NCI-H2171 treated with DMSO at 0.1 percent for 48 hours (cell line): Measurements from ENCODE around the gene ADGRB3.
"Not testable (repeated sequence)": the region's sequence is repeated elsewhere in the genome, so short reads cannot be mapped to it uniquely, and the experiment has no call there.

Experiments
- DNase-seq: peaks from one replicate; lab custom pipeline; 2025; lab: John Stamatoyannopoulos, UW

The ADGRB3 gene

DNA sequence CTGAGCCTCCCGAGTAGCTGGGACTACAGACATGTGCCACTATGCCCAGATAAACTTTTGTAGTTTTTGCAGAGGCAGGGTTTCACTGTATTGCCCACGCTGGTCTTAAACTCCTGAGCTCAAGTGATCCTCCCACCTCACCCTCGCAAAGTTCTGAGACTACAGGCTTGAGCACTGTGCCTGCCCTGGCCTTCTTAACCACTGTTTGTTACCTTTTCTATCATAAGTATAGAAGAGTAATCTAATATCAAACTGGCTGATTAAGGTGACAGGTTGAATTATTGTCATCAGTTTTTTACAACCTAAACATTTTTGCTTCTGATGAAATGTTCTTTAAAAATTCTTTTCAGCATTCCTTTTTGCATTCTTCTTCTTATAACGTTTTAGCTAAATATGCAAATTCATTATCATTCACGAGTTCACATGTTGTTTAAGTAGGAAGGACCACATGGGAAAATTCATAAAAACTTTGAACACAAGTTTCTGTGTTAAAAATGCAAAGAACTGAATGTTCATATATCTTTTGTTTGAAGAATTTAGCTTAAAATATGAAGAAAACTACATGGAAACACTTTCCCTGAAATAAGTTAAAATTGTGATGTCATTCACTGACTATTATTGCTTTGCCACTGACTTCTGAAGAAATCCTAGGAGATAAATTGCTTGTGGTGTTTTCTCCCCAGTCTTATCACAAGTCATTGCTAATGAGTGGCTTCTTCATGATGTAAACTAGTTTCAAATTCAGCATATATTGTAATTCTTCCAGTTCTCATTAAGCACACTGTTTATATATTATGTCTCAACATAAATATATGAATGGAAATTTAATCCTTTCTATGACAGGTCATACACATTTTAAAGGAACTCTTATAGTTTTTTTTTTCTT is 106.7 kb downstream of the ADGRB3 start:
- DNase-seq = peak; percentile 40

DNA sequence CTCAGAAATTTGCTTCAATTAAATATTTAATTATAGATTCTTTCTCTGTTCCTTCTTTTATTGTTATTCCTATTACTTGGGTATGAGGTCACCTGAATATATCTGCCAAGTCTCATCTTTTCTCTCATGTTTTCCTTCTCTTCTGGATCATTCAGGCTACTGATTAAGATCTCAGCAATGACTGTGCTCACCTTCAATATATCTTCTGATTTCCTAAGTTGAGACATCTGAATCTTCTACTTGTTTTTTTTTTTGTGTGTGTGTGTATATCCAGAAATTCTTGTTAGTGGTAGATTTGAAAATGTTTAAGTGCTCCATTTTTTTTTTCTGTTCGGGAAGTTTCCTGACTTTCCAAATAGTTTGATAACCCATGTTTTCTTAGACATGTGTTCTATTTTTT is 108.0 kb downstream of the ADGRB3 start:
- DNase-seq = no peak

DNA sequence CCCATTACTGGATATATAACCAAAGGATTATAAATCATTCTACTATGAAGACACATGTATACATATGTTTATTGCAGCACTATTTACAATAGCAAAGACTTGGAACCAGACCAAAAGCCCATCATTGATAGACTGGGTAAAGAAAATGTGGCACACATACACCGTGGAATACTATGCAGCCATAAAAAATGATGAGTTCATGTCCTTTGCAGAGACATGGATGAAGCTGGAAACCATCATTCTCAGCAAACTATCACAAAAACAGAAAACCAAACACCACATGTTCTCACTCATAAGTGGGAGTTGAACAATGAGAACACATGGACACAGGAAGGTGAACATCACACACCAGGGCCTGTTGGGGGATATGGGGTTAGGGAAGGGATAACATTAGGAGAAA is 109.3 kb downstream of the ADGRB3 start:
- not testable (repeated sequence) for DNase-seq

DNA sequence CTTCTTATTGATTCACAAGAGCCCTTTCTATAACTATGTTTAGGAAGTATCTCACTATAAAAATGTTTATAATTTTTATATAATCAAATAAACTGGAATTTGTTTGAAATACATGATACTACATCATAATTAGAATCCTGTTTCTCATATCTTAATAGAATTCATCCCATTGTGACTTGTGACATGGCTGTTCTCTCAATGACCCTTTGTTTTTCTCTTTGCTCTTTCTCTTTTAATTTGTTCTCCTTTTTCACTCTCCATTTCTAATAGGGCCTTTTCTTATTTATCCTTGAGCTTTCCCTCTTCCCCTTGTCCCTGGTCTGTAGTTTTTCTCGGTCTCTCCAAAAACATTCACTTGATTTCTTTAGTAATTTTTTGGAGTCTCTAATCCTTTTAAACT is 111.3 kb downstream of the ADGRB3 start:
- DNase-seq = no peak

DNA sequence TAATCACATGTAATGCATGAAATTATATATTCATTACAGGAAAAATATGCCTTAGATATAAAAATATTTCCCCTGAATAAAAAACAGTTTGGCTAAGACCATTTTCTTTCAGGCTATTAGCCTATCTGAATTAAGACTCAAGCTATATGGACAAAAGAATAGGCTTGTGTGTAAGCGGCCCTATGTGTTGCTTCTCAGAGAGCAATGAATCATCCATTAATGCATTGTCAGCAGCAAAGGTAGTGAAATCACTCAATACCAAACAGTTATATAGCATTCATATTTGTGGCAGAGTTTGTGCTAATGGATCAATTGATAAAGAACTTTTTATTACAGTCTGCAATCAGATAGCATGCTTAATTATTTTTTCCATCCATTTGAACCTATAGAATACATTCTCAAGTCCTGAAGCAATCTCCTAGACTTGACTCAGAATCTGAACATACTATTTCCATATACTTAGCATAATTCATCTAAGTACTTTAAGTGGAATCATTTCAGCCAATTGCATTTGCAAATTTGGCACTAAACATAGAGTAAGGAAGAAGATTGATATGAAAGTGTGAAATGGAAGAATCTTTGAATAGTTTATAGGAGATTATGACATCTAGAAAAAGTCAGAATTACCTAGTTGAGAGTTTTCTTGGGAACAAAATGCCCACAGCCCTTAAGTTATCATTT is 112.2 kb downstream of the ADGRB3 start:
- DNase-seq = no peak

DNA sequence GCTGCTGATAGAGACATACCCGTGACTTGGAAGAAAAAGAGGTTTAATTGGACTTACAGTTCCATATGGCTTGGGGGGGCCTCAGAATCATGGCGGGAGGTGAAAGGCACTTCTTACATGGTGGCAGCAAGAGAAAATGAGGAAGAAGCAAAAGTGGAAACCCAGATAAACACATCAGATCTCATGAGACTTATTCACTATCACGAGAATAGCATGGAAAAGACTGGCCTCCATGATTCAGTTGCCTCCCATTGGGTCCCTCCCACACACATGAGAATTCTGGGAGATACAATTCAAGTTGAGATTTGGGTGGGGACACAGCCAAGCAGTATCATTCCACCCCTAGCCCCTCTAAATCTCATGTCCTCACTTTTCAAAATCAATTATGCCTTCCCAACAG is 112.8 kb downstream of the ADGRB3 start:
- not testable (repeated sequence) for DNase-seq

DNA sequence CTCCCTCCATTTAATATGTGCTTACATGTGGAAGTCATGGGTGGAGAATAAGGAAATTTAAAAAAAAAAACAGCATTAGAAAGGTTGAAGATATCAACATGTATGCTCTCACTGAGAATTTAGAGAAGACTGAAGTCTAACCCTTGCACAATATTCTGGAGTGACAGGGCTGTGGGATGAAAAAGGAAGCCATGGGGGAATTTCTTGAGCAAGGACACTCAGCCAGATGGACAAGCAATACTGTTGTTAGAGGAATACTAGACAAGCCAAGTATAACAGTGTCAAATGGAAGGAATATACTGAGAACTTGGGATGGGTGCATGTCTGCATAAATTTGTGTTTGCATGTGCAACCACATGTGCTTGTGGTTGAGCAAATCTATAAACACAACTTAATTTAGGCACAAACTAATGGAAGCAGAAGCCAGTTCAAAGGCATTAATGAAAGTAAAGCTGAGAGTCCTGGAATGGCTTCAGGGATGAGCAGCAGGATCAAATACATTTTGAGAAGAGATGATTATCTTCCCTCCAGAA is 119.7 kb downstream of the ADGRB3 start:
- no peak for DNase-seq

DNA sequence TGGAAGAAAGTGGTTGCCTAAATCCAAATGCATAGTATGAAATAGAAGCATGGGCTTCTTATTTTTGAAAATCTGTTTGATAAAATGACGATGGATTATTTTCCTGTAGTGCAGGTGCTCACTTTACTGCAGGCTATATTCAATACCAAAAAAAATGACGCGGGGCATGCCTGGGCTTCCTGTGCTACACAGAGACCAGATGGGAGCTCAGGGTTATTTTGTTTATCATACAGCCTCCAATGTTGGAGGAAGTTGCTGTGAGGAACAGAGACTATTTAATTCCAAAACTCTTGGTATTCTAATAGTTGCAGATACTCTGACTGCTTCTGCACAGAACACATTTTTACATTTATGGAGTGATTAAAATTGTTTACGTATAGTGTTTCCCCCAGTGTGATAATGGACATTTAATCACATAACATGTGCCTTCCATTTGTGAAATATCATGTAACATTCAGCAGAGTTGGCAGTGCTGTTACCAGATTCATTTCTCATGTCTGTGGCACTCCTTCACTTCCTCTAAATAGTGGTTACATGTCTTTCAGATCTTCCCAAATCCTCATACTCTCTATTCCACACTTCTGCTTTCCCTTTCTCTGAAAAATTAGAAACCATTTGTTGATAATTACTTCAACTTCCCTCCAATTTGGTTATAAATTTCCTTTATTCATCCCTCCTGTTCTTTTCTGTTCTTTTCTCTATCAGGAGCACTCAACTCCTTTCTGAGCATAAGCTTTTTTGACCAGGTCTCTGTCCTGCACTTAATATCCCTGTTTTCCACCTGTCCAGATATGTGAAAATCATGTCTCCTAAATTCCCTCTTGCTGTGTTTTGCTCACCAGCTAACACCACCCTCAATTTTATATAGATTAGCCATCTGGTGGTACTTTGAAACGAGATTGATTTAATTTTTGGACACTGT is 121.6 kb downstream of the ADGRB3 start:
- DNase-seq = peak; percentile 95

DNA sequence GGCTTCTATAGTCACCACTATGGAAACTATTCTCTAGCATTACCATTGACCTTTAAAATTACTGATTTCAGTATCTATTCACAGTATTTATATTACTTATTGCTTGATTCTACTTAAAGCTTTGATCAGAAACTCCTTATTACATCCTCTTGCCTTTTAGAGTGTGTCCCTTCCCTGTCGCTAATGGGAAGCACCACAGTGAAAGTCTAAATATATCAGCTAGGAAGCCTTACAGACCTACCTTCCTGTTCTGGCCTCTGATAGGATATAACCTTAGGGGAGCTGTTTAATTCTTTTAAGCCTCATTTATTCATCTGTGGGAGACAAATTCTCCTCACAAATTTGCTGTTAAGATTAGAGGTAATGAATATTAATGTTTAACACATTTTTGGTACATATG is 122.7 kb downstream of the ADGRB3 start:
- DNase-seq = no peak

DNA sequence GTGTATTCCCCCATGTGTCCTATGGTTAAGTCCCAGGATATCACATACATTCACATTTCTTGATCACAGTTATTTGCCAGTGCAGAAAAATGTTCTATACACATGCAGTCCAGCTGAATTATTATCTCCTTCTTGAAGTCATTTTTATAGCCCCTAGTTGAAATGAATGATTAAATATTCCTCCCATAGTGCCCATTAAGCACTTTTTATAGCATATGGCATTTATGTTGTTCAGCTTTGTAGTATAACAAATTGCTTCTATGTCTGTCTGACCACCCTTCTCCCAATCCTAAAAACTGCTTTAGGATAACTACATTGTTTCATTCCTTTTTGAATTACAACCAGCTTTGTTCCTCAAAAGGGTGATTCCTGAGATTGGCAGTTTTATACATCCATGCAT is 123.5 kb downstream of the ADGRB3 start:
- DNase-seq = no peak

DNA sequence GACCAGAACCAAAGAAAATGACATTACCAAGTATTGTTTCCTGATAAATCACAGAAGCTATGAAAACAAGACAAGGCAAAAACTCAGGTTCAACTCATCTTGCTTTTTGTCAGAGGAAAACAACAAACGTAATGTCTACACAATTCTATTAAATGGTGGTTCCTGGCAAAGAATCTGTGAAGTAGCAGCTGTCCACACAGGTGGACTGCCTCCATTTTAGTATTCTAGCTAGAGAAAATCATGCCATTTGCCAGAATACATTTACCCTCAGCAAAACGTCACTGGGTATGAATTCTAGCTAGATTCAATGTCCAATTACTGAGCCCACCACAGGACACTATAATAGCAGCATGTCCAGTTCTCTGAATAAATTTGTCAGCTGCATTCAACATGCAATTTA is 125.4 kb downstream of the ADGRB3 start:
- DNase-seq = peak; percentile 10

DNA sequence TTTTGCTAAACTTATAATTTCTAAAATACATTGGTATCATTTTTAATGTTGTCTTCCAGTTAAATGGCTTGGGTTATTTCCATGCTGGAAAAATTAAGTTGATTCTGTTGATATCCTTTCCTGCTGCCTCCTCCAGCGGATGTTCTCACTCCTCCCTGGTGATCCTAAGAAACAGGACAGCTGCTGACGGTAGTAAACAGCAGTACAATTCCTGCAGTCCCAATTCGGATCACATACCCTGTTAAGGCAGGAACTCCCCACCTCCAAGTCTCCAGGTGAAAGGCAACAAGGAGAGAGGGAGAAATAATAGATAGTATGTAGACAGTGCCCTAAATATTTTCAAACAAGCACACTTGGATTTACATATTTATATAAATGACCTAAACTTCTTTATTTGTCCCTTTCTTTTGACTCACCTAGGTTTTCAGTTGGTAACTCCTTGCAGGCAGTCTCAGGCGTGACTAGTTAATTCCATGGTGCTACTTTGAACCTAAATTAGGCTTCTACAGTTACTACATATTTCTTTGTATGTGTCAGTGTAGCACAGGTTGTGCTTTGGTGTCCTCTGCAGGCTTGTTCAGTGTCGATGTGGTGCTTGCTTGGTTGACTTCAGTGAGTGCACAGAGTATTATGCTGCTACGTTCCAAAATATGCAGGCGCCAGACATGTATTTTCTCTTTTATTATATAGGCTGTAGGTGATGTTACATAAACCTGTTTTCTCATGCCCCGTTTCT is 126.0 kb downstream of the ADGRB3 start:
- peak; percentile 28 for DNase-seq

DNA sequence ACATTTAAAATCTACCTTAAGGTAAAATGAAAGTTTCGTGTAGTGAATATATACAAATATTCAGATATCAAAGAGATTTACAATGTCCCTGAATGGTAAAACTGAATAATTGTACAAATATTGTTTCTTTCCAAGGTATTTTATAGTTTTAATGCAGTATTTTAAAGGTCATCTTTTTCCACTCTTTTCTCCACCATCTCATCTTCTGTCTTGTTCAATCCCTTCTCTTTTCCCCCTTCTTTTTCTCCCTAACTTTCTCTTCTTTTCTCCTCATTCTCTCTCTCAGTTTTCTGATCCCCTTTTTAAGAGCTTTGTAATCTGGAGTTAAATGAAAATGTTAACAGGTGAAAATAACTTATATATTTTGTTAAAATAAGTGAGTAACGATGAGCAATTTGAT is 126.9 kb downstream of the ADGRB3 start:
- DNase-seq = no peak

DNA sequence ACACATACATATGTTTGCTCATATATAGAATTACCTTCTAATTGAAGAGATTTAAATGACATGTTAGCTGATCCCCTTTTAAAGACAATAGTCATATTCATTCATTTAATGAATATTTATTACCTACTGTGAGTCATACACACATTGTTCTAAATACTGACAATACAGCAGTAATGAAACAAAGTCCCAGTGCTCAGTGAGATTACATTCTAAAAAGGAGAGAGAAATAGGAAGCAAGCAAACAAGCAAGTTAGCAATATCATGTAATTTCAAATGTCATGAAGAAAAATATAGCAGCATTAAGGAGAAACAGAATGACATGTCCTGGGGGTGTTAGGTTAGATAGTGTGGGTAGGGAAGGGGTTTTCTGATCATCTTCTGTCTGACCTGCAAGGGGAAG is 136.3 kb downstream of the ADGRB3 start:
- no peak for DNase-seq

DNA sequence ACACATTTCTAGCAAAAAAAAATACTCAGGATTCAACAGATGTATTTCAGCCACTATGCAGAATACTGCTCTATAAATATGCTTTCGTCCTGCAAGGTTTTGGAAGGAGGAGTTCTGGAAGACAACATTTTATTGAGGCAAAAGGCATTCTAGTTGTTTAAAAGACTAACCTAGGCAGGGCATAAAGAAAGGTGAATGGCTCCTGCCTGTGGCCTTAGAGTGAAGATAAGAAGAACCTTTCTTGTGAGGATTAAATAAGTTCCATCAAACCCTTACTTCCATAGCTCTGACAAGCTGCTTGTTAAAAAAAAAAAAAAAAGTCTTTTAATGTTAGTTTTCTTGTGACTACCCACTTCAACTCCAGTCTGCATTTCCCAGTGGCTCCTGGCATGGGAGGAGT is 139.8 kb downstream of the ADGRB3 start:
- no peak for DNase-seq

DNA sequence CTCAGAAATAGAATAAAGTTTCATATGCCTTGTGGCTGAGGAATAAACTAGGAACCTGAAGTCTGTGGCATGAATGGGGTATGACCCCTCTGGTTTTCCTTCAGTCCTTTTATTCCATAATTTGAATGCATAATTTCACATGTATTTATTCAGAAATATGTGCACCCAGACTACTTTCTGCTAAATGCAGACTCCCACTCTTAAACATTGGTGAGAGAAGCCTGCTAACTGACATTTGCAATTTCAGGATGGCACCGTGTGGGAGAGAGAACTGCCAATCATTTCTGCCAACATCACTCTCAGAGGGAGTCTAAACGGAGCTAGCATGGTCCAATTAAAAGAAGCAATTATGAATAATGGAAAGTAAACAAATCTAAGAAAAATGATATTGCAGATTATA is 141.3 kb downstream of the ADGRB3 start:
- no peak for DNase-seq

DNA sequence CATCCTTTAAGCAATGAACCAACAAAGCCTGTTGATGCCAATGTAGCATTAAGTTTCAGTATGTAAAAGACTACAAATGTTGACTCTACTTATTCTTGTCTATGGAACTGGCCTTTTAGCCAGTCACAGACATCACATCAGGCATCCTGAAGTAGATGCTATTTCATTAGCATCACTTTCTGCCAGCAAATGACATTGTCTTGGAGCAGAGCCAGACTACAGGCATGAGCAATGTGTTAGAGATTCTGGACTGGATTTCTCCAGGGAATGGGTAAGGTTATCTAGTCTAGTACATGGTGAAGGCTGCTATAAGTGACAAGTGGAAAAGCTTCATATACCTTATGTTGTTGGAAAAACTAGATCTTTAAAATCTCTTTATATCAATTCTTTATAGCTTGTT is 142.9 kb downstream of the ADGRB3 start:
- peak; percentile 94 for DNase-seq

DNA sequence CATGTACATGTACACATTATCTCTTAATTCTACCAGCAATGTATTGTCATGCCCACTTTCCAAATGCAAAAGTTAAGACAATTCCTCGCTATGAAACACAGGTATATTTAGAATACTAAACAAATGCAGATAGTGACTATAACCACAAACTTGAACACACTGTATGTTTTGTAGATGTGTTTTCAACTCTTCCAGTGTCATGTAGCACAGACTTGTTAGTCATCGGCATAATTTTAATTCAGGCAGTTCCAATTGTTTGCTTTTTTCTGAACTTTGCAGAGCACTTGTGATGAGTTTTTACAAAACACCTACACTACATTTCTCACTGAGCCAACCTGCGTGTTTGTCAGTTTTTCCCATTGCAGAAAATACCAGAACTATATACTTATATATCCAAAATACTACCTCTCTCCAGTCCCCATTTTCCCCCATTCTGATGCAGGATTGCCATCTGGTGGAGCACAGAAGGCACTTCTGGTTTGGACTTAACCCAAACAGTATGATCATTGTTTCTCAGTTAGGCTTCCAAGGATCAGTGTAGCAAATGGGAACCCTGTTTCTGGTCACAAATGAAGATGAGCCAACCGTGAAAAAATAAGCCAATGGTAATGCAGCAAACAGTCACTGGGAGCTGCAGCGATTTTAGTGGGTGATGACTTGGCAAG is 143.4 kb downstream of the ADGRB3 start:
- peak; percentile 89 for DNase-seq

DNA sequence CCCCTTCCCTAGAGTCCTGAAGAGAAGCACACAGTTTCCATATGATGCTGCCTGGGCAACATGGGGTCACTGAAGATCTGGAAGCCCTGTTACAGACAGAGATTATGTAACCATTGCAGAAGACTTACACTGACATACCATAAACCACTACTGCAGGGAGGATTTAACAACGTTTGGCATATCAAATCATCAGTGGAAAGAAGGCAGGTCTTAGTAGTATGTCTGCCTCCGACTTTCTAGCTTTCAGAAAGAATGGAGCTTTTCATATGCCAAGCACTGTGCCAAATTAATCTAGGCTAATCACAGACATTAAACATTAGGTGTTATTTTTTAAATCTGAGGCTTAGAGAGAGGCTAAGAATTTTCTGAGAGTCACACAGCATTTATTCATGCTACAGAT is 144.3 kb downstream of the ADGRB3 start:
- DNase-seq = no peak

DNA sequence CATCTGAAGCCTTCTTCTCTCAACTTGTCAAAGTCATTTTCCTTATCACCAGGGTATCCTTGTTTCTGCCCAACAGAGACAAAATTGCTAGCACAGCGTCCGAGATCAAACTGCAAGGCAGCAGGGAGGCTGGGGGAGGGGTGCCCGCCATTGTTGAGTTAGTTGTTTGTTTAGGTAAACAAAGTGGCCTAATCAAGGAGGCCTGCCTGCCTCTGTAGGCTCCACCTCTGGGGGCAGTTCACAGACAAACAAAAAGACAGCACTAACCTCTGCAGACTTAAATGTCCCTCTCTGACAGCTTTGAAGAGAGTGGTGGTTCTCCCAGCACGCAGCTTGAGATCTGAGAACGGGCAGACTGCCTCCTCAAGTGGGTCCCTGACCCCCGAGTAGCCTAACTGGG is 155.0 kb downstream of the ADGRB3 start:
- not testable (repeated sequence) for DNase-seq

DNA sequence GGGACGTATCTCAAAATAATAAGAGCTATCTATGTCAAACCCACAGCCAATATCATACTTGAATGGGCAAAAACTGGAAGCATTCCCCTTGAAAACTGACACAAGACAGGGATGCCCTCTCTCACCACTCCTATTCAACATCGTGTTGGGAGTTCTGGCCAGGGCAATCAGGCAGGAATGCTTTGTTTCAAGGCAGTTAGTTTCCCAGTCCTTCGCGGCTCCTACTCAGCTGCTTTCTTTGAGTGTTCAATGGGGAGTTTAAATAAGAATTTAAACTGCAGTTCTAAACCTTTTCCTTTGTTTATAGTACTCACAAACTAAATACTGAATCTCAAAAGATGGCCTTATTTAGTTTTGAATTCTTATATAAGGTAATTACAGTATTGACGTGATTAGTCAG is 179.9 kb downstream of the ADGRB3 start:
- DNase-seq = not testable (repeated sequence)
